Mammary epithelial cell (primary cell): Measurements from ENCODE around the gene NTF3.

ENCODE experiments used
- EZH2 ChIP-seq: IDR thresholded peaks from 2 replicates; pipeline ENCODE4 v1.6.1; 2012; ENCODE audit warnings: low read length, inconsistent platforms, borderline replicate concordance
- TF ChIP-seq, protein P1 (sequence below), 2 donors: IDR thresholded peaks in 1 of 2; conservative IDR thresholded peaks in 1 of 2; 2 replicates each; pipeline ENCODE4 v1.5.1; 2011 to 2012; ENCODE audit warnings: inconsistent platforms in 2 of 2, low read length in 2 of 2, mild to moderate bottlenecking in 2 of 2, control low read depth in 1 of 2, low read depth in 1 of 2; ENCODE audit not compliant: insufficient read depth in 1 of 2; ENCODE audit errors: extremely low read depth in 1 of 2

GRCh38 chr12:5514016-5514415 is 82.1 kb downstream of the NTF3 start:
- TF ChIP-seq, protein P1, sequence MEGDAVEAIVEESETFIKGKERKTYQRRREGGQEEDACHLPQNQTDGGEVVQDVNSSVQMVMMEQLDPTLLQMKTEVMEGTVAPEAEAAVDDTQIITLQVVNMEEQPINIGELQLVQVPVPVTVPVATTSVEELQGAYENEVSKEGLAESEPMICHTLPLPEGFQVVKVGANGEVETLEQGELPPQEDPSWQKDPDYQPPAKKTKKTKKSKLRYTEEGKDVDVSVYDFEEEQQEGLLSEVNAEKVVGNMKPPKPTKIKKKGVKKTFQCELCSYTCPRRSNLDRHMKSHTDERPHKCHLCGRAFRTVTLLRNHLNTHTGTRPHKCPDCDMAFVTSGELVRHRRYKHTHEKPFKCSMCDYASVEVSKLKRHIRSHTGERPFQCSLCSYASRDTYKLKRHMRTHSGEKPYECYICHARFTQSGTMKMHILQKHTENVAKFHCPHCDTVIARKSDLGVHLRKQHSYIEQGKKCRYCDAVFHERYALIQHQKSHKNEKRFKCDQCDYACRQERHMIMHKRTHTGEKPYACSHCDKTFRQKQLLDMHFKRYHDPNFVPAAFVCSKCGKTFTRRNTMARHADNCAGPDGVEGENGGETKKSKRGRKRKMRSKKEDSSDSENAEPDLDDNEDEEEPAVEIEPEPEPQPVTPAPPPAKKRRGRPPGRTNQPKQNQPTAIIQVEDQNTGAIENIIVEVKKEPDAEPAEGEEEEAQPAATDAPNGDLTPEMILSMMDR (conservative IDR thresholded peaks at IDR 0.05 in 1 of 2, IDR thresholded peaks at IDR 0.05 in 1 of 2; ENCODE audit: extremely low read depth in 1 of 2, insufficient read depth in 1 of 2, low read depth in 1 of 2, low read length in 2 of 2), result no peak
- TF ChIP-seq EZH2, result no peak
